ENCODE data around the gene SPOPL.
"Not testable (repeated sequence)": the region's sequence is repeated elsewhere in the genome, so short reads cannot be mapped to it uniquely, and the experiment has no call there.

Gene SPOPL

GRCh38 chr2:138531913-138532312, 30.3 kb downstream of the SPOPL start:
- no peak for DNase-seq

- no peak for DNase-seq
These were observed 33.2 kb downstream of the SPOPL start for GRCh38 chr2:138534791-138535190.

GRCh38 chr2:138536302-138536701, 34.7 kb downstream of the SPOPL start:
- DNase-seq = no peak

DNA sequence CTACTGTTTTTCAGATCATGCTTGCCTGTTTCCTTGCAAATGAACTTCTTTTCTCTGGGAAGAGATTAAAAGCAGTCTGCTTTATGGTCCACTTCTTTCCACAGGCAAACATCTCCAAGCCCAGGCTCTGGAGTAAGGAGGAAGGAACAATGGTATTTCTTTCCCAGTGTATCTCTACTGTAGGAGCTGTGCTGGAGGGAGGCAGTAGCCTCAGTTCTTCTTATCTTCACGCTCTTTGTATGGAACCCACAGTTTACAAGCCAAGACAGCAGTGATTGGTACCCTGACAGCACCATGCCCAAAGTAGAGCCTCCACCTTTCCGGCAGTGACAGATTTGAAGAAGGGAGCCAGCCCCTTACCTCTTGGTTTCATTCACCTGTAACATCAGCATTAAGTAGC, 35.2 kb downstream of the SPOPL start:
- no peak for DNase-seq

- DNase-seq = no peak
These were observed 35.8 kb downstream of the SPOPL start for GRCh38 chr2:138537170-138537915.

GRCh38 chr2:138544206-138544605, 42.6 kb downstream of the SPOPL start:
- not testable (repeated sequence) for DNase-seq

DNA sequence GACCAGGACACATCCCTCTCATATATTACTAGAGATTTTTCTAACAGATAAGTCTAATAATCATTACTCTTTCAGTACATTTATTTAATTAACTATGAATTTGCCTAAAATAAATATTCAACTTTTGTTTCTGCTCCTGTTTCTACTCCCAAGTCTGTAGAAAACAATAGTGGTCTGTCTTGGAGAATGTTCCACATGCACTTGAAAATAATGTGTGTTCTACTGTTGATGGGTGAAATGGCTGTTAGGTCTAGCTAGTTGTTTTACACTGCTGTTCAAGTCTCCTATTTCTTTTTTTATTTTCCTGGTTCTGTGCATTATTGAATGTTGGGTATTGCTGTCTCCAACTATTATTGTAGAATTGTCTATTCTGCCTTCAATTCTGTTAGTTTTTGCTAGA, 47.2 kb downstream of the SPOPL start:
- no peak for DNase-seq

GRCh38 chr2:138550172-138550571, 48.6 kb downstream of the SPOPL start:
- no peak for DNase-seq

GRCh38 chr2:138550670-138551287, 49.2 kb downstream of the SPOPL start:
- no peak for DNase-seq

DNA sequence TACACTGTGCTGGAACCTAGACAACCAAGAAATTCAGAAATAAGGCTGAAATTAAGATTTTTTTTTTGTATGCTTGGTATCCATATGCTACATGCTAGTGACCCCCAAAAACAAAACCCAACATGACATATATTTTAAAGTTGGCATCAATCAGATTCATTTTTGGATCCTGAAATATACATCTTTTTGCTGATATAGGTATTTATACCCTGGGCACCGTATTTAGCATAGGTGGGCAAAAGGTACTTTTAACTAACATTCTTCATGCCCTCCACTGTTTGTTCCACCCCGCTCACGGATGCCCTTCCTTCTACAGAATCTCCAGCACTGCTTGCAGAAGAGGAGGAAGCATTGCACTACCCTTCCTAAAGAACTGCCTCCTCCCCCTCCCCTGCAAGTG, 52.6 kb downstream of the SPOPL start:
- no peak for DNase-seq

- DNase-seq = no peak
These were observed 58.1 kb downstream of the SPOPL start for GRCh38 chr2:138559641-138560040.

DNA sequence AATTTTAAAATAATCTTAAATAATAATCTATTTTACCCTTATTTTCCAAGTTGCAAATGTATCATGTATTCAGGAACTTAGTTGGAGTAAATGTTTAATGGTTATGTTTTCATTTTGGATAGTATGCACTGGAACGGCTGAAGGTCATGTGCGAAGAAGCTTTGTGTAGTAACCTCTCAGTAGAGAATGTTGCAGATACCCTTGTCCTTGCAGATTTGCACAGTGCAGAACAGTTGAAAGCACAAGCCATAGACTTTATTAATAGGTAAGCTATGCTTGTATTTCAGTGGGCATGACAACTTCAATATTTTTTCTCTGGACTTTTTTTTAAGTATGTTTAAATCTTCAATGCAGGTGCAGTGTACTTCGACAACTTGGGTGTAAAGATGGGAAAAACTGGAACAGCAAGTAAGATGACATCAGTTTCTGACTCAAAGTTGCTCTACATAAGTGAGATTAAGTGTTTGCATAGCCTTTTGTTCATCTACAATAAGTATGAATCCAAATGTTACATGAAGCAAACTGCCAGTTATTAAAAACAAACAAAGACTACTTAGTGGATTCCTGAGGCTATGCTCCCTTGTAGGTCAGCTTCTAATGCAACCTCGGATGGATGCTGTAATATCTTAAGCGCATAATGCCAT, 63.1 kb downstream of the SPOPL start:
- no peak for DNase-seq

DNA sequence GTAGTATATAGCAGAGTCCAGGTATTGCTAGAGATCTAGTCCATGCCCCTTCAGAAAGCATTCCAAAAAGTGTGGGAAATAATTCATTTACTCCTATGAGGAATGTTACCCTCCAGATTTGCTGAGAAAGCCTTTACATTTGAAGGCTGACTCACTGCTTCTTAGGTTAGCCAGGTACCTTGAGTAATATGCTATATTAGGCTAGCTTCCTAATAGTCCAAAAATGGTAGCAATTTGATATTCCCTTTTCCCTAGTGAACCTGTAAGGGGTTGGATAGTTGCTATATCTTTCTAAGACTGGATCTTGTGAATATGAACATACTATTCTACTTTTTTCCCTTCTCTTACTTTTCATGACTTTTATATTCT, 63.6 kb downstream of the SPOPL start:
- no peak for DNase-seq

- DNase-seq = peak; percentile 2
These were observed 70.7 kb downstream of the SPOPL start for GRCh38 chr2:138572318-138572717.

- DNase-seq = no peak
These were observed 75.5 kb downstream of the SPOPL start for GRCh38 chr2:138577066-138577465.

DNA sequence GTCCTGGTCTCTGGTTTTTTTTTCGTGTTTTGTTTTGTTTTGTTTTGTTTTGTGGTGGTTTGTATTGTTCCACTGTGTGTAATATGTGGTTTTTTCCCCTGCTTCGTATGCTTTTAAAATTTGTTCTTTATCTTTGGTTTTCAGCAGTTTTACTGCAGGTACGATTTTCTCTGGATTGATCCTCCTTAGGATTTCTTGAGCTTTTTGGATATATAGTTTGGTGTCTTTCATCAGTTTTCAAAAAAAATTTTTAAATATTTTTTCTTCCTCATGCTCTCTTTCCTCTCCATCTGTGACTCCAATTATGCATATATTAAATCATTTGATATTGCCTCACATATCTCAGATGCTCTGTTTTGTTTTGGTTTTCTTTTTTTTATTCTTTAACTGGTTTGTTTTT, 78.0 kb downstream of the SPOPL start:
- DNase-seq = no peak

GRCh38 chr2:138581909-138582308, 80.3 kb downstream of the SPOPL start:
- no peak for DNase-seq

- DNase-seq = no peak
These were observed 88.1 kb downstream of the SPOPL start for GRCh38 chr2:138589663-138590062.

DNA sequence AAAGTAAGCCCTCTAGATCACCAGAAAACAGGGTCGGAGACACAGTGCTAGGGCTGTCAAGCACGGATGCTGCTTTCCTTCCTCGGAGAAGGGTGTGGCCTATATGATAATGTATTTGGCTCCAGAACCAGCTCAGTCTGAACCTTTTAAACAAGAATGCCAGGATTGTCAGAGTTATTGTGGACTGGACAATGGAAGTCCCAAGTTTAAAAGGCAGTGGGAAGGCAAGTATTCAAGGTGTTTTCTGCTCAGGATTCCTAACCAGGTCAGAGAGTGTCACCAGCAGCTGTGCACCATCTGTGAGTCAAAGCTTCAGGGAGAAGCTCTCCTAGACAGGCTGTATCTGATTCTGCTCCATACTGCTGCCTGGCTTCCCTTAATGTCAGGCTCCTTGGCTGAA, 94.8 kb downstream of the SPOPL start:
- no peak for DNase-seq

DNA sequence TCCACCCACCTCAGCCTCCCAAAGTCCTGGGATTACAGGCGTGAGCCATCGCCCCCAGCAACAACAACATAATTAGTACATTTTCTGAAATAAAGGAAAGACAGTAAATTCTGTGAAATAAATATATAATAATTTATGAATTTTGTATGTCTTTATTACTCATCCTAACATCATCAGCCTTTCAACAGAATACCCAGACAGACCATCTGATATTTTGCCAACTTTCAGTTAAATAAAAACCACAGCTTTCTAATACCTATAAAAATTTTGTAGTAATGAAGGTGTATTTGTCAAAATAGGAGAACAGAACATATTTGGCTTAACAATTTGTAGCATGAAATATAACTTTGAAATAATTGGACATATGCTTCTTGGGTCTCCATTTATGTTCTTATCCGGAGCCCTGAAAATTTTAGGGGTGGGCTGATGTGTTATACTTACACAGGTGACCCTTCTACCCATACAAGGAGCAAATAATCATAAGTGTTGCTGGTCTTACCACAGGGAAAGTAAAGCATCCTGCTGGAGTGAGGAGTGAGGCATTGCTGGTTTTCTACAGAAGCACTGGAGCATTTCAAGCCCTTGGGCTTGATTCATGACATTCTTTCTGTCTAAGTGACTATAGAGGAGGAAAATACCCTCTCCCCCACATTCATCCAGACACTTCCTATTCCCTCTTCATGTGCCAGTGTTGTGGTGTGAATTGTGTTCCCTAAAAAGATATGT, 99.3 kb downstream of the SPOPL start:
- DNase-seq = no peak

DNA sequence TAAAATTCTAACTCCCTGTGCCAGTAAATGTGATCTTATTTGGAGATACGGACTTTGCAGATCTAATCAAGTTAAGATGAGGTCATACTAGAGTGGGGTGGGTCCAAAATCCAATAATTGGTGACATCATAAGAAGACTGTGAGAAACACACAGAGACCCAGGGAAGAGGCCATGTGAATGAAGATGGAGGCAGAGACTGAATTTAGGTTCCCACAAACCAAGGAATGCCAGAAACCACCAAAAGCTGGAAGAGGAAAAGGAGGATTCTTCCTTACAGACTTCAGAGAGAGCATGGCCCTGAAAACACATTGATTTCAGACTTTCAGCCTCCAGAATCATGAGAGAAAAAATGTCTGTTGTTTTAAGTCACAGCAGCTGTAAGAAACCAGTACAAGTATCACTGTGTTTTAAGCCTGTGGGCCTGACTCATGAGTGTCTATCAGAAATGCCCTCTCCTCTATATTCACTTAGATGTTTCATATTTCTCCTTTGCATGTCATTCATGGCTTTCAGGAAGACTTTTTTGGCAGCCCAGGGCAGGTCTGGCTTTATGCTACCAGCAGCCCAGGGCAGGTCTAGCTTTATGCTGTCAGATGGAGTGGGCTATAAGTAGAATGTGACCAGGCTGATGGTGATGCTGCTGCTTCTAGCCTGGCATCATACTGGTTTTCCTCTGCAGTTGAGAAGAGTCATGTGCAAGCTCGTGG, 100.0 kb downstream of the SPOPL start:
- DNase-seq = no peak

- DNase-seq = peak; percentile 58
These were observed 100.5 kb downstream of the SPOPL start for GRCh38 chr2:138602166-138602460.

DNA sequence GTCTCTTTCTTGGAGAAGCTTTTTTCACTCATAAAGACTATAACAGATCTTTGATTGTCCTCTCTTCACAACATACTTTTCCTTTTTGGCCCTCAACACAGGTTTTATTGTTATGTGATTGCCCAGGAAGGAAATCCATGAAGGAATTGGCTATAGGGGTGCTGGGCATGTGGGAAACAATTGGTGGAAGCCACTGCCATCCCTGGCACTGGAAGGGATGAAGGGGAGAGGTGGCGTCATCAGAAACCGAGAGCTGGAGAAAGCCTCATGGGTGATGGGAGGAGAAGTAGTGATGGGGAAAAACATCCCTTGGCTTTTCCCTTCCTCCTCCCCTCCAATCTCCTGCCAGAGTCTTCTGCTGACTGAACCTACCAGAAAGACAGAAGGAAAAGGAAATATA, 106.2 kb downstream of the SPOPL start:
- DNase-seq = no peak

Data from NCI-H510A (cell line).